ENCODE results near the gene CTNNA3. TPM values are rescaled to one million over a fixed set of nuclear protein-coding genes. Genes with fewer than 3 reads are reported as not detected.

Gene CTNNA3
- total and polyA plus RNA-seq, 4 experiments from 2014 or later, result not detected

DNA sequence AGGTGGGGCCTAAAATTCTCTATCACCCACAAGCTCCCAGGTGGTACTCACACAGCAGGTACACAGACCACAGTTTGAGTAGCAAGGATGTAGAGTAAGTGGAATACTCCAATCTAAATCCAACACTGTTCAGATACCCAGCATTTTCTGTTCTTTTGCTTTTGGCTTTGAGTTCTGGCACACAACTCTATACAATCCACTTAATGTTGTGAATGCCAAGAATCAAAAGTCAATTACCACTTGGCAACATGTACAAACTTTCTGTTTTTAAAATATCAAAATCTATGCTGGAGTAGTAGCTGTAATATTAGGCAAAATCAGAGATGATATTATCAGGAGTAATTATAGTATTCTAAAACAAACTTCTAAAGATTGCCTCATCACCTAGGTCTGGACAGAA lies 903.6 kb downstream of the CTNNA3 start:
- Histone ChIP-seq H3K4me1 (ENCODE audit: insufficient read depth, low read length) (no peaks in the 10 kb centered on the region), H3K27me3 (ENCODE audit: insufficient read depth, low read length) (no peaks in the 10 kb centered on the region), H3K27ac (ENCODE audit: low read depth, low read length) (no peak overlapping the region), H3K36me3 (ENCODE audit: insufficient read depth, low read length) (no peaks in the 10 kb centered on the region), H3K9me3 (ENCODE audit: control insufficient read depth in 1 of 2, low read length in 2 of 2) (no peaks in the 10 kb centered on the region), H3K4me3 (ENCODE audit: low read length in 2 of 2) (no peak overlapping the region)
- Mint-ChIP-seq H3K36me3 (no peaks in the 10 kb centered on the region), H3K27me3 (no peaks in the 10 kb centered on the region), H3K4me3 (no peak overlapping the region), H3K9me3 (peaks cover 0 to 1% (median 0%) of the 10 kb centered on the region in 8 donors), H3K4me1 (no peaks in the 10 kb centered on the region), H3K27ac (no peak overlapping the region)
- ChIA-PET CTCF (ENCODE audit: partially characterized antibody) (no interaction called here), POLR2A (ENCODE audit: partially characterized antibody) (no interaction called here)
- DNase-seq, result no peak
- intact Hi-C loops (cut with micrococcal nuclease), result no loop called here

DNA sequence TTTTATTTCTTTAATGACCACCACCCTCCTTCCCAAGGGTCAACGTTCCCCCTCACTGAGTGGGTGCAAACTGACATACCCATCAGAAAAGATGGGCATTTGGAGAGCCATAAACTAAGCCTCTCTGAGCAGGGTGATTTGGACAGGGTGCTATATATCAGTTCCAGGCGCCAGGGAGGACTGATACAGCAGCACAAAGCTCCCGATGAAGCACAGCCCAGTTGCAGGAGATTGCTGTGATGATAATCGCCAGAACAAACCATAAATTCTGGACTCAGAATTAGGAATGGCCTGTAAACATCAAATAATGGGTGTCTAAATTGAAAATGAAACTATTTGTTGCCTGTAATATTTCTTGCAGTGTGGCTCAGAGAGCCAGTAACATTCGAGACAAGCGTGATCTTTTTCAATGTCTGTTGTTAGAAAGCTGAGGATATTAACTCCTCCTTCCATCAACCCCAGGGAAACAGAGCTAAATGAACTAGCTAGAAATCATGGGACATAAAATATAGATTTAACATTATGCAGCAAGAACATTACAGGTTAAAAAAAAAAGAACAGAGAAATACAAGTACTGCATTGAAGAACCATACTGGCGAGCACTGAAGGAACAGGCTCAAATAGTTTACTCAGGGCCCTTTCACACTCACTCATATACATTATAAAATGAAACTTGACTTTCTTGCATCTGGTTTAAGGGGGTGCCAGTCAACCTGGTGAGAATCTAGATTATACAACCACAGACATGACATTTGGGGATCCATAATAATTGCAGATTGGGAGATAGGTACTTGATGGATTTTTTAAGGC lies 907.6 kb downstream of the CTNNA3 start:
- H3K9me3 ChIP-seq (ENCODE audit: control insufficient read depth in 1 of 2, low read length in 2 of 2), result no peaks in the 10 kb centered on the region
- Mint-ChIP-seq H3K27ac (no peak overlapping the region), H3K4me1 (no peaks in the 10 kb centered on the region), H3K27me3 (no peaks in the 10 kb centered on the region), H3K36me3 (no peaks in the 10 kb centered on the region), H3K4me3 (no peak overlapping the region), H3K9me3 (peaks cover 0 to 1% (median 0%) of the 10 kb centered on the region in 8 donors)
- H3K27me3 ChIP-seq (ENCODE audit: insufficient read depth, low read length), result no peaks in the 10 kb centered on the region
- ChIA-PET POLR2A (ENCODE audit: partially characterized antibody) (no interaction called here), CTCF (ENCODE audit: partially characterized antibody) (no interaction called here)
- DNase-seq, result no peak
- no peaks in the 10 kb centered on the region for H3K4me1 ChIP-seq (ENCODE audit: insufficient read depth, low read length)
- no peak overlapping the region for H3K4me3 ChIP-seq (ENCODE audit: low read length in 2 of 2)
- H3K27ac ChIP-seq (ENCODE audit: low read depth, low read length), result no peak overlapping the region
- intact Hi-C loops (cut with micrococcal nuclease), result no loop called here
- no peaks in the 10 kb centered on the region for H3K36me3 ChIP-seq (ENCODE audit: insufficient read depth, low read length)

DNA sequence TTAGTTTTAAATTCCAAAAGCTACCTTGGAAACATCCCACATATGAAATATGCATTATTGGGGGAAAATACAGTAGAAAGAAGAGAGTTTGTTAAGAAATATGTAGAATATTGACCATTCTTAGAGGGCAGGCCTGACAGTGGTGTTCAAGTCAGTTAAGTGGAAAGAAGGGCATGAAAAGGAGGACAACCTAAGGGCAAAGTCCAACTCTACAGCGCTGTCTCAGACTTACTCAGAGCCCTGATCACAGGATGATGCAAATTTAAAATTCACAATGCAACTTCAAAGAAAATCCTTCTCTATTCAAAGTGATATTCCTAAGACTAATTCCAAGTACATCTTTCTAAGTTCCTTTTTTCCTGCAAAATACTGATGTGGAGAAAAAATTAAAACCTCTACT lies 909.3 kb downstream of the CTNNA3 start:
- Histone ChIP-seq H3K27ac (ENCODE audit: low read depth, low read length) (no peak overlapping the region), H3K9me3 (ENCODE audit: control insufficient read depth in 1 of 2, low read length in 2 of 2) (no peaks in the 10 kb centered on the region), H3K36me3 (ENCODE audit: insufficient read depth, low read length) (no peaks in the 10 kb centered on the region), H3K27me3 (ENCODE audit: insufficient read depth, low read length) (no peaks in the 10 kb centered on the region), H3K4me1 (ENCODE audit: insufficient read depth, low read length) (no peaks in the 10 kb centered on the region), H3K4me3 (ENCODE audit: low read length in 2 of 2) (no peak overlapping the region)
- Mint-ChIP-seq H3K27ac (no peak overlapping the region), H3K4me1 (no peaks in the 10 kb centered on the region), H3K9me3 (peaks cover 0 to 1% (median 0%) of the 10 kb centered on the region in 8 donors), H3K36me3 (no peaks in the 10 kb centered on the region), H3K27me3 (no peaks in the 10 kb centered on the region), H3K4me3 (no peak overlapping the region)
- ChIA-PET CTCF (ENCODE audit: partially characterized antibody) (no interaction called here), POLR2A (ENCODE audit: partially characterized antibody) (no interaction called here)
- intact Hi-C loops (cut with micrococcal nuclease), result no loop called here
- no peak for DNase-seq

DNA sequence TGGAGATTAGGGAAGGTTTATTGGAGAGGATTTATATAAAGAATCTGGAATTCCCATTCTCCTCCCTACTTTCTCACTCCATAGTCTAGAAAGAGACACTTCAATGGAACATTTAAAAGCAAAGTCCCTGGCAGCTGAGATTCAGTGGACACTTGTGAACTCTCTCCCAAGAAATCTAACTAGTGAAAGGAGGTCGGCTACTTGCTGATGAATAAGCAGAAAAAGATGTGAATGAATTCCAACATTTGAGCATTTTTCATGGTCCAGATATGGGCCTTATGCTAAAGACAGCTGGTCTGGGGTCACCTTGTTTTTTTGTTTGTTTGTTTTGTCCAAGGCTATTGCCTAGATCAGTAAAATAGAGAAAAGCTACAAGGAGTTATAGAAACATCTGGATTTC lies 911.2 kb downstream of the CTNNA3 start:
- Histone ChIP-seq H3K4me3 (ENCODE audit: low read length in 2 of 2) (no peak overlapping the region), H3K27me3 (ENCODE audit: insufficient read depth, low read length) (no peaks in the 10 kb centered on the region), H3K4me1 (ENCODE audit: insufficient read depth, low read length) (no peaks in the 10 kb centered on the region), H3K36me3 (ENCODE audit: insufficient read depth, low read length) (no peaks in the 10 kb centered on the region), H3K9me3 (ENCODE audit: control insufficient read depth in 1 of 2, low read length in 2 of 2) (no peaks in the 10 kb centered on the region), H3K27ac (ENCODE audit: low read depth, low read length) (no peak overlapping the region)
- no peak for DNase-seq
- H3K27me3 Mint-ChIP-seq, result no peaks in the 10 kb centered on the region
- intact Hi-C loops (cut with micrococcal nuclease), result no loop called here
- ChIA-PET POLR2A (ENCODE audit: partially characterized antibody) (no interaction called here), CTCF (ENCODE audit: partially characterized antibody) (no interaction called here)
- H3K27ac Mint-ChIP-seq, result no peak overlapping the region
- H3K4me3 Mint-ChIP-seq, result no peak overlapping the region
- H3K4me1 Mint-ChIP-seq, result no peaks in the 10 kb centered on the region
- no peaks in the 10 kb centered on the region for H3K36me3 Mint-ChIP-seq
- H3K9me3 Mint-ChIP-seq, result no peaks in the 10 kb centered on the region

DNA sequence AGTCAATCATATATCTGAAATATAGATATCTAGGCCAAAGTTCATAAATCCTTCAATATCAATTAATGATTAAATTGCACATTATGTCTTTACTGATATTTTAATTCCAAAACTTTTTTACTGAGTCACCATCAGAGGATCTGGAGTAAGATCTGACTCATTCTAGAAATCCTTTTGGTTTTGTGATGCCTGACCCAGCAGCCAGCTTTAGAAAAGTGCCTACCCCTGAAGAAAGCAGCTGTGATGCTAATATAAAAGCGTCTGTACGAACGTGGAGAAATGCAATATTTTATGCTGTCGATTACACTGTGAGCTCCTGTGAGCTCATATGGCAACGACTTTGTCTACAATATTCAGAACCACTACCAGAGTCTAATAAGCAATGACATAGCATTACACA lies 912.7 kb downstream of the CTNNA3 start:
- H3K27me3 ChIP-seq (ENCODE audit: insufficient read depth, low read length), result no peaks in the 10 kb centered on the region
- H3K36me3 ChIP-seq (ENCODE audit: insufficient read depth, low read length), result no peaks in the 10 kb centered on the region
- no peak overlapping the region for H3K4me3 ChIP-seq (ENCODE audit: low read length in 2 of 2)
- H3K4me1 ChIP-seq (ENCODE audit: insufficient read depth, low read length), result no peaks in the 10 kb centered on the region
- no peak overlapping the region for H3K4me3 Mint-ChIP-seq
- H3K9me3 ChIP-seq (ENCODE audit: control insufficient read depth in 1 of 2, low read length in 2 of 2), result no peaks in the 10 kb centered on the region
- no peaks in the 10 kb centered on the region for H3K36me3 Mint-ChIP-seq
- H3K27ac Mint-ChIP-seq, result no peak overlapping the region
- peaks cover 0 to 2% (median 0%) of the 10 kb centered on the region in 8 donors for H3K9me3 Mint-ChIP-seq
- H3K4me1 Mint-ChIP-seq, result no peaks in the 10 kb centered on the region
- no peak for DNase-seq
- no peak overlapping the region for H3K27ac ChIP-seq (ENCODE audit: low read depth, low read length)
- CTCF ChIA-PET (ENCODE audit: partially characterized antibody), result no interaction called here
- intact Hi-C loops (cut with micrococcal nuclease), result no loop called here
- no peaks in the 10 kb centered on the region for H3K27me3 Mint-ChIP-seq
- POLR2A ChIA-PET (ENCODE audit: partially characterized antibody), result no interaction called here

DNA sequence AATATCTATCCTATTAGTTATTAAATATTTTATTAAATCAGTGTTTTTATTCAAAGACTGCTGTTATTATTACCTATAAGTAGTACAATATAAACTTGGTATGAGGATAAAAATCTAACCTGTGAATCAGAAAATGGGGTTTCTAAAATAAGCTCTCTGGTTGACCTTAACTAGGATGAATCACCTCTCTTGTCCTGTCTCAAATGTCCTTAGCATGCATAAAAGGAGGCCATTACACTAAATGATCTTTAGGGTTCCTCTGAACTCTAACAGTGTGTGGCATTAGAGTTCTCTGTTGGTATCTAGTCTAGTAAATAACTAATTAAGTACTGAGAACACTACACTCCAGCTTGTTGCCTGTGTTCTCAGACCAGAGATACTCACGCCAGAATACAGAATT lies 913.2 kb downstream of the CTNNA3 start:
- no peaks in the 10 kb centered on the region for H3K9me3 ChIP-seq (ENCODE audit: control insufficient read depth in 1 of 2, low read length in 2 of 2)
- ChIA-PET CTCF (ENCODE audit: partially characterized antibody) (no interaction called here), POLR2A (ENCODE audit: partially characterized antibody) (no interaction called here)
- DNase-seq, result no peak
- H3K4me1 Mint-ChIP-seq, result no peaks in the 10 kb centered on the region
- no peaks in the 10 kb centered on the region for H3K36me3 ChIP-seq (ENCODE audit: insufficient read depth, low read length)
- no peaks in the 10 kb centered on the region for H3K4me1 ChIP-seq (ENCODE audit: insufficient read depth, low read length)
- no peak overlapping the region for H3K27ac Mint-ChIP-seq
- no peaks in the 10 kb centered on the region for H3K36me3 Mint-ChIP-seq
- H3K27me3 Mint-ChIP-seq, result no peaks in the 10 kb centered on the region
- H3K4me3 ChIP-seq (ENCODE audit: low read length in 2 of 2), result no peak overlapping the region
- H3K27ac ChIP-seq (ENCODE audit: low read depth, low read length), result no peak overlapping the region
- H3K9me3 Mint-ChIP-seq, result peaks cover 0 to 2% (median 0%) of the 10 kb centered on the region in 8 donors
- intact Hi-C loops (cut with micrococcal nuclease), result no loop called here
- no peak overlapping the region for H3K4me3 Mint-ChIP-seq
- no peaks in the 10 kb centered on the region for H3K27me3 ChIP-seq (ENCODE audit: insufficient read depth, low read length)

DNA sequence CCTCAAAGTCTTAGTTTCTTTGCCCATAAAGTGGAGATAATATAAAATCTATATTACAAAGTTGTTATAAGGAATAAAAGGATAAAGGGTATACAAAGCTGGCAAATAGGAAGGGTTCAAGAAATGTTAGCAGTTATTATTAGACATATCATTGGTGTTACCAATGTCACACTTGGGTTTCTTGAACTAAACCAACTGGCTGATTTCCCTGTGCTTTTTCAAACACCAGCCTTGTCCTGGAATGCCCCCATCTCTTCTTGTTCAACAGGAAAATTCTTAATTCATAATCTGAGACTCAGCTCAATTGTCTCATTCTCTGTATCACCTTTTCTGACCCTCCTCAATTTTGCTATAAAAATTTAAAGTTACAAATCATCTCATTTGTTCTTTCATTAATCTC lies 913.9 kb downstream of the CTNNA3 start:
- H3K4me3 ChIP-seq (ENCODE audit: low read length in 2 of 2), result no peak overlapping the region

More for the DNA sequence above, 913.9 kb downstream of the CTNNA3 start:
- no peaks in the 10 kb centered on the region for H3K27me3 Mint-ChIP-seq
- intact Hi-C loops (cut with micrococcal nuclease), result no loop called here
- no peak overlapping the region for H3K4me3 Mint-ChIP-seq
- Histone ChIP-seq H3K27me3 (ENCODE audit: insufficient read depth, low read length) (no peaks in the 10 kb centered on the region), H3K27ac (ENCODE audit: low read depth, low read length) (no peak overlapping the region), H3K9me3 (ENCODE audit: control insufficient read depth in 1 of 2, low read length in 2 of 2) (no peaks in the 10 kb centered on the region), H3K36me3 (ENCODE audit: insufficient read depth, low read length) (no peaks in the 10 kb centered on the region), H3K4me1 (ENCODE audit: insufficient read depth, low read length) (no peaks in the 10 kb centered on the region)
- ChIA-PET POLR2A (ENCODE audit: partially characterized antibody) (no interaction called here), CTCF (ENCODE audit: partially characterized antibody) (no interaction called here)
- peaks cover 0 to 2% (median 0%) of the 10 kb centered on the region in 8 donors for H3K9me3 Mint-ChIP-seq
- H3K4me1 Mint-ChIP-seq, result no peaks in the 10 kb centered on the region
- no peak for DNase-seq
- H3K27ac Mint-ChIP-seq, result no peak overlapping the region
- no peaks in the 10 kb centered on the region for H3K36me3 Mint-ChIP-seq
